ENCODE measurements around the gene RHOBTB3.

DNA sequence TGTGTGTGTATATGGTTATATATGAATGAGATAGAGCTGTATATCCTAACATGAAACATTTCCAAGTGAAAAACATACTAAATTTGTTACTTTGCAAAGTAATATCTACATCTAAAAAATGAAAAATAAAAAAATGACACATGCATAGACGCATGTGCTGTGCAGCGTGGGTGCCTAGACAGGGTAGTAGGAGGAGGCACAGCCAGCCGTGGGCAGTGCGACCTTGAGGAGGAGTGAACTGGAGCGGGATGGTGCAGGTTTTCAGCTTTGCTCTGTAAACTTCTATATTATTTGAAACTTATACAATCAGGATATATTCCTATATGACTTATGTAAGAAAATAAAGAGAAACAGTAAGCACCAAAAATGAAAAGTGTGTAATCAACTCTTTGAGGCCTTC lies 106.4 kb downstream of the RHOBTB3 start:
- TF ChIP-seq CTCF (conservative IDR thresholded peaks at IDR 0.05) (no peak), ZFX (IDR thresholded peaks at IDR 0.05) (no peak)
